ENCODE results near the gene SLC6A1.

The SLC6A1 gene

DNA sequence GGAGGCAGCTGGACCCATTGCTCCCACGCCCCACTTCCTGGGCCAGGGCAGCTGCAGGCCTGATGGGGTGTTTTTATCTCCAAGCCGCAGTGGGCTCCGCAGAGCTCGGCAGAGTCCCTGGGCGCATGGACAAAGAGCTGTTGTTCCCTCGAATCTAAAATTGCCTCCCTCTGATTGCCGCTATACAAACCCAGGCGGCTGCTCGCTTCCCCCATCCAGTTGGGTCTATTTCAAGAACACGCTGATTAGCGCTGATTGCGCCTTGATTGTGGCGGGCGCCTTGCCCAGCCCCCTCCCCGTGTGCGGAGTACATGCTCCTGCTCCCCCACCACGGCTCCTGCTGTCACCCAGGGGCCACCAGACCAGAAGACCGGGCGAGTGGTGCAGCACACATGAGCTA lies 43.4 kb upstream of the SLC6A1 start:
- ChIA-PET POLR2A (no interaction called here), CTCF (interaction anchor here (1.0 to 11.2 kb wide), 7 partner anchors 8 to 273 kb away, joined by 3 to 290 read pairs (median 3); no protein-coding TSS in a partner anchor)
- H3K4me3 ChIP-seq (ENCODE audit: low read depth, low read length) = no peak overlapping the region
- no peak for DNase-seq (ENCODE audit: low read depth, low spot score)
- TF ChIP-seq, protein P1, sequence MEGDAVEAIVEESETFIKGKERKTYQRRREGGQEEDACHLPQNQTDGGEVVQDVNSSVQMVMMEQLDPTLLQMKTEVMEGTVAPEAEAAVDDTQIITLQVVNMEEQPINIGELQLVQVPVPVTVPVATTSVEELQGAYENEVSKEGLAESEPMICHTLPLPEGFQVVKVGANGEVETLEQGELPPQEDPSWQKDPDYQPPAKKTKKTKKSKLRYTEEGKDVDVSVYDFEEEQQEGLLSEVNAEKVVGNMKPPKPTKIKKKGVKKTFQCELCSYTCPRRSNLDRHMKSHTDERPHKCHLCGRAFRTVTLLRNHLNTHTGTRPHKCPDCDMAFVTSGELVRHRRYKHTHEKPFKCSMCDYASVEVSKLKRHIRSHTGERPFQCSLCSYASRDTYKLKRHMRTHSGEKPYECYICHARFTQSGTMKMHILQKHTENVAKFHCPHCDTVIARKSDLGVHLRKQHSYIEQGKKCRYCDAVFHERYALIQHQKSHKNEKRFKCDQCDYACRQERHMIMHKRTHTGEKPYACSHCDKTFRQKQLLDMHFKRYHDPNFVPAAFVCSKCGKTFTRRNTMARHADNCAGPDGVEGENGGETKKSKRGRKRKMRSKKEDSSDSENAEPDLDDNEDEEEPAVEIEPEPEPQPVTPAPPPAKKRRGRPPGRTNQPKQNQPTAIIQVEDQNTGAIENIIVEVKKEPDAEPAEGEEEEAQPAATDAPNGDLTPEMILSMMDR (IDR thresholded peaks at IDR 0.05; ENCODE audit: insufficient read depth, low read length, missing control alignments) = no peak

DNA sequence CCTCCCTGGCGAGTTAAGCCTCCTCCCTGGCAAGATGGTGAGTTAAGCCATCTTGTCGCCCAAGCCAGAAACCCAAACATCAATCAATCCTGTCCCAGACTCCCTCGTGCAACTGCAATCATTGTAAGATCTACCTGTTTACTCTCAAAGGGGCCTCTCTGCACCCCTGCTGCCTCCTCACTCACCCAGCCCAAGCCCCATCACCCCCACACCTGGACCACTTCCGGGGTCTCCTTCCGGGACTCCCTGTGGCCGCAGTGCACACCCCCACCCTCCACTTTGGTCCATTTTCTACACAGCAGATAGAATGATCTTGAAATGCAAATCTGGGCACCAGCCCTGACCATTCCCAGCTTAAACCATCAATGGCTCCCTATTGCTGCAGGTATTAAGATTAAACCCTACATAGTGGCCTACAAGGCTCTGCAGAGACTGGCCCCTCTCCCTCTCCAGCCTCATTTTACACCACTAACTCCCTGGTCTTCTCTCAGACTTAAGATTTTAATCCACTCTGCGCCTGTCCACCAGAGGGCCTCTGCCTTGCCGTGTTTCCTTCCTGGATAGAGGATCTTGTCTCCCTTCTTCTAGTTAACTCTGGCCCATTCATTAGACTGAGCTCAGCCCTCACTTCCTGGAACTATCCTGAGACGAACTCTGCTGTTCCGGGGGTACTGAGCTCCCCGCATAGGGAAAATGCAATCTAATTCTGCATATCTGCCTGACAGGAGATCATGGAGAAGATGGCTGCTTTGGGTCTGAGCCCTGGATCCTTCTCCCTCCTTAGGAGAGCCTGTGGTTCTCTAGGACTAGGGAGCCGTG lies 41.9 kb upstream of the SLC6A1 start:
- POLR2A ChIA-PET = no interaction called here
- DNase-seq (ENCODE audit: low read depth, low spot score) = no peak
- TF ChIP-seq, protein P1 (IDR thresholded peaks at IDR 0.05; ENCODE audit: insufficient read depth, low read length, missing control alignments) = peak; percentile 74
- CTCF ChIA-PET = interaction anchor here (0.6 to 11.2 kb wide), 18 partner anchors 8 to 384 kb away, joined by 3 to 290 read pairs (median 4); partner anchors contain the start of gene SLC6A1
- no peak overlapping the region for H3K4me3 ChIP-seq (ENCODE audit: low read depth, low read length)

DNA sequence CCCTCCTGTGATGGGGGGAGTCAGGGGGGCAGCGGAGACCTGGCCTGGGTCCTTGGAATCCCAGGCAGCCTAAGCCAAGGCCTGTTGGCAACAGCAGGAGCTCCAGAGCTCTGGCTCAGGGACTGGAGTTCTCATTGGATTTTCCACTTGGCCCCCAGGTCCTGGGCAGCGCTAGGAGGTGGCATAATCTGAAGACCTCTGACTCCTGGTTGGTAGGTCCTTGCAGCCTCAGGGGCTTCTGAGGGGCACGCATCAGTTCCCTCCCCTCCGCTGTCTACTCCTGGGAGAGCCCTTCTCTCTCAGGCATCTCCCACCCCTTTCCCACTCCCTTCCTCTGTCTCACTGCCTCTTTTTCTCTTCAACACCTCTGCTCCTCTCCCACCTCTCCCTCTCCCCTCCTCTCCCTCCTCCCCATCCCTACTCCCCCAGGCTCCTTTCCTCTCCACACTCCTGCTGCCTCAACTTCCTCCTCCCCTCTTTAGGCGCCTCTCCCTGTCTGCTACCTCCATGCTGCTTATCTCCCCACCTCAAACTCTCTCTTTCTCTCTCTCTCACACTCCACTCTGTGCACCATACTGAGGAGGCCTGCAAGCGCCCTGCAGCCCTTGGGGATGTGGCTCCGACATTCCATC lies 41.1 kb upstream of the SLC6A1 start:
- DNase-seq (ENCODE audit: low read depth, low spot score) = no peak
- ChIA-PET POLR2A (no interaction called here), CTCF (interaction anchor here (0.6 to 11.2 kb wide), 17 partner anchors 8 to 383 kb away, joined by 3 to 290 read pairs (median 4); partner anchors contain the start of gene SLC6A1)
- no peak overlapping the region for H3K4me3 ChIP-seq (ENCODE audit: low read depth, low read length)
- TF ChIP-seq, protein P1 (IDR thresholded peaks at IDR 0.05; ENCODE audit: insufficient read depth, low read length, missing control alignments) = no peak

GRCh38 chr3:10952525-10952924 lies 40.0 kb upstream of the SLC6A1 start:
- ChIA-PET POLR2A (no interaction called here), CTCF (interaction anchor here (1.3 to 3.7 kb wide), 4 partner anchors 11 to 195 kb away, joined by 4 to 41 read pairs (median 8); no protein-coding TSS in a partner anchor)
- TF ChIP-seq, protein P1 (IDR thresholded peaks at IDR 0.05; ENCODE audit: insufficient read depth, low read length, missing control alignments) = no peak
- no peak for DNase-seq (ENCODE audit: low read depth, low spot score)
- no peak overlapping the region for H3K4me3 ChIP-seq (ENCODE audit: low read depth, low read length)

- TF ChIP-seq, protein P1 (IDR thresholded peaks at IDR 0.05; ENCODE audit: insufficient read depth, low read length, missing control alignments) = no peak
- ChIA-PET CTCF (interaction anchor here (0.7 to 3.7 kb wide), 3 partner anchors 10 to 106 kb away, joined by 3 to 41 read pairs (median 8); no protein-coding TSS in a partner anchor), POLR2A (no interaction called here)
- H3K4me3 ChIP-seq (ENCODE audit: low read depth, low read length) = no peak overlapping the region
- DNase-seq (ENCODE audit: low read depth, low spot score) = no peak
Measured at GRCh38 chr3:10954740-10955139, 37.8 kb upstream of the SLC6A1 start.
